Activated T-cell treated with anti-CD3 and anti-CD28 coated beads for 4 hours (primary cell): ENCODE measurements around the gene FAT1.

Source experiments
- DNase-seq: peaks from one replicate; pipeline ENCODE4 v3.0.0-alpha.2; 2020

The FAT1 gene

GRCh38 chr4:186650401-186651180, 73.1 kb downstream of the FAT1 start:
- DNase-seq, result no peak

GRCh38 chr4:186647821-186648220, 75.8 kb downstream of the FAT1 start:
- no peak for DNase-seq

GRCh38 chr4:186644737-186645261, 78.9 kb downstream of the FAT1 start:
- DNase-seq, result no peak

DNA sequence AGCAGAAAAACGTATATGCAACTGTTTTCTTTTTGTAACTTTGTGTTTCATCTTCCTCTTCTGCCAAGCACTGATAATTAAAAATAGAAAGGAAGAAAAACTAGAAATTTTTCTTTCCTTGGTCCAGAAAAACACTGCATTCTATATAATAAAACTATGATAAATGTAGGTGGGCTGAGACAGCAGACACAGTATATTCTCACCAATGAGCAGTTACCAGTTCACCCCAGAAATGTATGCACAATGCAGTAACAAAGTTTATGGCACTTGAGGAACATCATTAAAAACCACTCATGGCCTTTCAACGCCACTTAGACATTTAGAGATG, 79.4 kb downstream of the FAT1 start:
- no peak for DNase-seq

DNA sequence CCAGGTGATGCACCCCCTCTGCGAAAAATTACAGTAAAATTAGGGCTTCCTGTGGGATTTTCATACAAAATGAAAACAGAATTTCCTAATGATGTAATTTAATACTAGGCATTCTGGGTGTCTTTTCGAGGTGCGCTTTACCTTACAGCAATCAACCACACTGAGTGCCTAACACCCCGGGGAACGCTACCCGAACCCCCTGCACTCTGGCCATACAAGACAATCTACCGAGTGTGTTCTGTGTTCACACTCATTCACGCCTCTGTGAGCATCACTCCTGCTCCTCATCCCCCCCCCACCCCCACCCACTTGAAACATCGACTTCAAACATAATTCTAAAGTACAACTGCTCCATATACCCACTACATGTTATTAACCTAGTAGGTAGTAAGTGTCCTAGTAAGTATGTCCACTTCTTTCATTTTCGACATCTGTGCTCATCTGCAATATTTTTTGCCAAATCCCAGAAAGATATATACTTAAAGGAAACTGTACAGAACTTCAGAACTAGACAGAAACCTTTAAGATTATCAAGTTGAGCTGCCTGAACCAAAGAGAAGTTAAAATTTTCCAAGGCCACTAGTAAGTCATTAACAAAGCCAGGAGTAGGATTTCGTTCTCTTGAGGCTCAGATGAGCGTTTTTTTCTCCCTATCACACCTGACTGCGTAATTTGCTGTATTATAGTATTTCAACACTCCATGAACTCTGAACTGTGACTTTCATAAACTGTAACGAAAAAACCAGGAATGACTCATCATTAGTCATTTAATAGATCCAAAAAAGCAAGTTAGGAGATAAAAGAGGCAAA, 80.0 kb downstream of the FAT1 start:
- no peak for DNase-seq

- DNase-seq, result no peak
Measured at GRCh38 chr4:186642998-186643397, 80.7 kb downstream of the FAT1 start.

- no peak for DNase-seq
Measured at GRCh38 chr4:186642530-186642929, 81.1 kb downstream of the FAT1 start.

DNA sequence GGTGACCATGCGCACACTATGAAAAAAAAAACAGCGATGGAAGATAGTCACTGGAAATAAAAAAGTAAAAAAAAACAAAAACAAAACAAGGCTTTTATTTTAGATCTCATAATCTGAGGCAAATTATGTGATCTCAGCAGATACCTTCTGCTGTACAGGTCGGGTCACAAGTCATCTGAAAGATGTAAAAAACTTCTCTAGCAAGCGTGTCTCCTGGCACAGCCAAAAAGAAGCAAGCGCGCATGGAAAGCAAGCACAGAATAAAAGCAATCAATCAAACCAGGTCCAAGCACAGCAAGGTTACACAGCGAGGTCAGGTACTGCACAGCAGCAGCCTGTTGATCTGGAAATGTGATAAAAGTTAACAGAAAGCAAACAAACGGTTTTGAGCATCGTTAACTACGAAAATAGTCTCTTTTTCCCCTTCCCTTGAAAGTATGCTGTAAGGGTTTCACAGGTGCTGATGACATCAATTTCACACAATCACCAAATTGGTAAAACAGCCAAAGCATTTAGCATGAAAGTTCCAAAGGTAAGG, 89.0 kb downstream of the FAT1 start:
- no peak for DNase-seq

- no peak for DNase-seq
Measured at GRCh38 chr4:186633844-186634243, 89.8 kb downstream of the FAT1 start.

GRCh38 chr4:186630128-186630527, 93.5 kb downstream of the FAT1 start:
- no peak for DNase-seq

DNA sequence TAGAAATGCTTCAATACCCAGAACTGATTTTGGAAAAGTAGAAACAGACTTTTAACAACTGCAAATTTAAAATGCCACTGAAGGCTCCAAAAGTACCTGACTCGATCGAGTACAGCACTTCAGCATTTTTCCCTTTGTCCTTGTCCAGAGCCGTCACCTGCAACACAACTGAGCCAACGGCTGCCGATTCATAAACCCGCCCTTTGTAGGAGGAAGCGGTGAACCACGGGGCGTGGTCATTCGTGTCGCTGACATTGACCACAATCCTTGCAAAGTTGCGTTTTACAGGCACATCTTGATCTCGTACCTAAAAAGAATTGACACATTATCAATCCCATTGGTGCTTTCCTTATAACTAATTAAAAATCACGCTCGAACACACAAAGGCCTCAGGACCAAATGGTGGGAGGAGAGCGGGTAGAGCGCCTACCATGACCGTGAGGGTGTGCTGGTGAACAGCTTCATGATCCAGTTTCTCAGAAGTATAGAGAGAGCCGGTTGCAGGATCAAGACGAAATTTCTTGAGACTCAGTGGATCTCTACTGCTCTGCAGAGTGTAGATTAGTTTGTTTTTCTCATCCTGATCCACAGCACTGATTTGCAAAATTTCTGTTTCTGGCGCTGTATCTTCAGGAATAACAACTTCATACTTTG, 95.5 kb downstream of the FAT1 start:
- DNase-seq, result no peak

GRCh38 chr4:186627226-186627865, 96.3 kb downstream of the FAT1 start:
- DNase-seq, result no peak

- DNase-seq, result no peak
Measured at GRCh38 chr4:186624951-186625350, 98.7 kb downstream of the FAT1 start.

GRCh38 chr4:186623546-186623945, 100.1 kb downstream of the FAT1 start:
- no peak for DNase-seq

GRCh38 chr4:186622788-186623464, 100.7 kb downstream of the FAT1 start:
- no peak for DNase-seq

- DNase-seq, result no peak
Measured at GRCh38 chr4:186621959-186622553, 101.6 kb downstream of the FAT1 start.

DNA sequence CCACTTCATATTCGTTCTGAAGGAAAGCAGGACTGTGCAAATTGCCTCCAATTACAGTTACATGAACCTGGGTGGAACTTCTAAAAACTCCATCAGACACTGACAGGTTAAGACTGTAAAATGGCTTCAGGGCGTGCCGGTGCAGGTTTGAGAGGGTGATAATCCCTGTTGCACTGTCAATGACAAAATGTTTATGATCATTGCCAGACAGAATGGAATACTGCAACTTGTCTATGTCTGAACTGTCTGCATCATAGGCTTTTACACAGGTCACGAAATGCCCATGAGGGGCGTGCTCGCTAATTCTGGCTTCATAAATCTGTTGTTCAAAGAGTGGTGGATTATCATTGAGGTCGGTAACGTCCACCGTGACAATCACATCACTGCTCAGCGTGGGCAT, 104.6 kb downstream of the FAT1 start:
- no peak for DNase-seq

- no peak for DNase-seq
Measured at GRCh38 chr4:186617921-186618320, 105.7 kb downstream of the FAT1 start.

GRCh38 chr4:186607490-186607889, 116.2 kb downstream of the FAT1 start:
- no peak for DNase-seq

DNA sequence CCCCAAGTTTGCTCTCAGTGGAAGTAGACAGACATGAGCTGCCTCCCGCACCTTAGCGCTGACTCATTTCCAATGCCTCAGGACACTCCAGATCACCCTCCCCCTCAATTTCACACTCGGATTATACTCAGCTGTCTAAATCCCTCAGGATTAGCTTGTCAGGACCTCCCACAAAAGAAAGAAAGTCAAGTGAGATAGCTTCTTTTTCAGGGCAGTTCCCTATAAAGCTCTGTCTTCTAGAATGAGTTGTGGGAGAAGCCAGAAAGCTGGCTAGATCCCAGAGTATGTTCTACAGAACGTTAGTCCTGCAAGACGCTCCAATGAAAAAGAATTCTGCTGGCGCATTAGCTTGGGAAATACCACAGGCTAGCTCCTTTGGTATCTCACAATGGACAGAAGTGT, 117.1 kb downstream of the FAT1 start:
- no peak for DNase-seq

DNA sequence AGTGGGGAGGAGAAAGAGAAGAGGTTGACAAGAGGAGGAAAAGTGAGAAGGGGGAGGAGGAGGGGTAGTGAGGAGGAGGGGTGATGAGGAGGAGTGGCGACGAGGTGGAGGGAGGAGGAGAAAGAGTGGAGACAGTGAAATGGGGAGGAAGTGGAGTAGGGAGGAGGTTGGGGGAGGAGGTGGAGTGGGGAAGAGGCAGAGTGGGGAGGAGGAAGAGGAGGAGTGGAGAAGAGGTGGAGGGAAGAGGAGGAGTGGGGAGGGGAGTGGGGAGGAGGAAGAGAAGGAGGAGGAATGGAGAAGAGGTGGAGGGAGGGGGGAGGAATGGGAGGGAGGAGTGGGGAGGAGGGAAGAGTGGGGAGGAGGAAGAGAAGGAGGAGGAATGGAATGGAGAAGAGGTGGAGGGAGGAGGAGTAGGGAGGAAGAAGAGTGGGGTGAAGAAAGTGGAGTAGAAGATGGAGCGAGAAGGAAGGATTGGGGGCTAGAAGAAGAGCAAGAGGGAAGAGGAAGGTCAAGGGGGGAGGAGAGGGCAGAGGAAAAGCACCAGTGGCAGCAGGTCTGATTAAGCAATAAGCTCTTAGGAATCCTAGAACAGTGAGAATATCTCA, 118.3 kb downstream of the FAT1 start:
- no peak for DNase-seq
